GM12872 (cell line): ENCODE results near the gene AKT3.

Source experiments
- CTCF ChIP-seq: IDR thresholded peaks from 3 replicates; pipeline ENCODE4 v1.5.1; 2011; ENCODE audit warnings: low read depth, mild to moderate bottlenecking, low read length, moderate library complexity; ENCODE audit not compliant: insufficient read depth

AKT3 gene

GRCh38 chr1:243645281-243645680 is 204.8 kb downstream of the AKT3 start:
- TF ChIP-seq CTCF = no peak

- no peak for TF ChIP-seq CTCF
These were observed 207.1 kb downstream of the AKT3 start for GRCh38 chr1:243642936-243643335.

- no peak for TF ChIP-seq CTCF
These were observed 210.9 kb downstream of the AKT3 start for GRCh38 chr1:243639027-243639658.

- no peak for TF ChIP-seq CTCF
These were observed 211.9 kb downstream of the AKT3 start for GRCh38 chr1:243638186-243638585.

GRCh38 chr1:243628476-243628907 is 221.6 kb downstream of the AKT3 start:
- no peak for TF ChIP-seq CTCF

GRCh38 chr1:243623841-243624240 is 226.2 kb downstream of the AKT3 start:
- TF ChIP-seq CTCF = no peak

- TF ChIP-seq CTCF = no peak
These were observed 228.1 kb downstream of the AKT3 start for GRCh38 chr1:243621973-243622372.
